ENCODE measurements around the gene TOM1L2.

DNA sequence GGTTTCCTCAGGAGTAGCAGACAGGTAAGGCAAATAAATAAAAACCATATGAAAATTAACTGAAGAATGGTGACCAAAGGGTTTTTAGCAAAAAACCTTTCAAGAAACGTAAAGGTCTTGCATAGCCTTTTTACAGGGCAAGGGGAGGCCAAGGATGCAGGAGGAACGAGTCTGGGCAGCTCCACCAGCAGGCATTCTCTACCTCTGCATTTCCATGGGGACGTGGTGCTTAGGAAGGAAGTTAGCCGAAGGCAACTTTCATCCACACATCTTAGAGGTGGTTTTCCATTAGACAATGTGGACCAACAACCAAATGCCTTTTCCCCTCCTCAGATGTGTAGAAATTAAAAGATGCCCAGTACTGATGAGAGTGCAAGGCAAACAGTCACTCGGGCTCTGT lies 20.7 kb downstream of the TOM1L2 start:
- TF ChIP-seq, protein P1, sequence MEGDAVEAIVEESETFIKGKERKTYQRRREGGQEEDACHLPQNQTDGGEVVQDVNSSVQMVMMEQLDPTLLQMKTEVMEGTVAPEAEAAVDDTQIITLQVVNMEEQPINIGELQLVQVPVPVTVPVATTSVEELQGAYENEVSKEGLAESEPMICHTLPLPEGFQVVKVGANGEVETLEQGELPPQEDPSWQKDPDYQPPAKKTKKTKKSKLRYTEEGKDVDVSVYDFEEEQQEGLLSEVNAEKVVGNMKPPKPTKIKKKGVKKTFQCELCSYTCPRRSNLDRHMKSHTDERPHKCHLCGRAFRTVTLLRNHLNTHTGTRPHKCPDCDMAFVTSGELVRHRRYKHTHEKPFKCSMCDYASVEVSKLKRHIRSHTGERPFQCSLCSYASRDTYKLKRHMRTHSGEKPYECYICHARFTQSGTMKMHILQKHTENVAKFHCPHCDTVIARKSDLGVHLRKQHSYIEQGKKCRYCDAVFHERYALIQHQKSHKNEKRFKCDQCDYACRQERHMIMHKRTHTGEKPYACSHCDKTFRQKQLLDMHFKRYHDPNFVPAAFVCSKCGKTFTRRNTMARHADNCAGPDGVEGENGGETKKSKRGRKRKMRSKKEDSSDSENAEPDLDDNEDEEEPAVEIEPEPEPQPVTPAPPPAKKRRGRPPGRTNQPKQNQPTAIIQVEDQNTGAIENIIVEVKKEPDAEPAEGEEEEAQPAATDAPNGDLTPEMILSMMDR (IDR thresholded peaks at IDR 0.05), result no peak
- TF ChIP-seq POLR2A (IDR thresholded peaks at IDR 0.05), result no peak

Measured in uterus (tissue), 2 donors.